ENCODE data around the gene SPIN3. TPM values are rescaled to one million over a fixed set of nuclear protein-coding genes. Genes with fewer than 3 reads are reported as not detected.
"Not testable (repeated sequence)": the region's sequence is repeated elsewhere in the genome, so short reads cannot be mapped to it uniquely, and the experiment has no call there.

Gene SPIN3
- polyA plus RNA-seq, result 10 to 100 TPM in 1 of 4 donors, 1 to 10 TPM in 2, under 1 TPM in 1; 0.89 to 20.9 (median 3.5) TPM
- long read RNA-seq, donor 1, full-length matches to known transcripts, result 9 of 9 reads
- long read RNA-seq, donor 1, partial matches to known transcripts, result 0 of 9 reads
- long read RNA-seq, donor 1, other reads (novel, unspliced or antisense), result 0 of 9 reads
- long read RNA-seq, donor 2, full-length matches to known transcripts, result 1 of 1 reads
- long read RNA-seq, donor 2, partial matches to known transcripts, result 0 of 1 reads
- long read RNA-seq, donor 2, other reads (novel, unspliced or antisense), result 0 of 1 reads
- long read RNA-seq, donor 3, full-length matches to known transcripts, result 8 of 8 reads
- long read RNA-seq, donor 3, partial matches to known transcripts, result 0 of 8 reads
- long read RNA-seq, donor 3, other reads (novel, unspliced or antisense), result 0 of 8 reads
- long read RNA-seq, donor 4, result 0 reads
- long read RNA-seq, donor 5, result 0 reads
- long read RNA-seq, donor 6, full-length matches to known transcripts, result 5 of 5 reads
- long read RNA-seq, donor 6, partial matches to known transcripts, result 0 of 5 reads
- long read RNA-seq, donor 6, other reads (novel, unspliced or antisense), result 0 of 5 reads
- long read RNA-seq, donor 7, full-length matches to known transcripts, result 4 of 4 reads
- long read RNA-seq, donor 7, partial matches to known transcripts, result 0 of 4 reads
- long read RNA-seq, donor 7, other reads (novel, unspliced or antisense), result 0 of 4 reads
- long read RNA-seq, donor 8, result 0 reads
- long read RNA-seq, donor 9, full-length matches to known transcripts, result 3 of 3 reads
- long read RNA-seq, donor 9, partial matches to known transcripts, result 0 of 3 reads
- long read RNA-seq, donor 9, other reads (novel, unspliced or antisense), result 0 of 3 reads
- long read RNA-seq, donor 10, full-length matches to known transcripts, result 14 of 14 reads
- long read RNA-seq, donor 10, partial matches to known transcripts, result 0 of 14 reads
- long read RNA-seq, donor 10, other reads (novel, unspliced or antisense), result 0 of 14 reads

- H3K9me3 ChIP-seq (ENCODE audit: control insufficient read depth in 2 of 2, insufficient read depth in 1 of 2, low read depth in 1 of 2, low read length in 1 of 2), result no peaks in the 10 kb centered on the region
- peak within 1 kb of the TSS; percentile 51 to 76 (median 67) for H3K4me3 ChIP-seq (ENCODE audit: low read depth in 1 of 3, low read length in 3 of 3)
- no peaks in the 10 kb centered on the region for H3K27me3 ChIP-seq (ENCODE audit: control insufficient read depth in 3 of 3, insufficient read depth in 3 of 3, low read length in 3 of 3)
- H3K36me3 ChIP-seq (ENCODE audit: control insufficient read depth in 3 of 3, insufficient read depth in 2 of 3, low read depth in 1 of 3, low read length in 3 of 3), result no peaks in the 10 kb centered on the region
- no peaks in the 10 kb centered on the region for H3K4me1 ChIP-seq (ENCODE audit: control insufficient read depth in 3 of 3, insufficient read depth in 2 of 3, low read depth in 1 of 3, low read length in 2 of 3)
- peak within 1 kb of the TSS; percentile 12 to 78 (median 72) for H3K27ac ChIP-seq (ENCODE audit: low read depth in 1 of 3, low read length in 2 of 3)
- 1 to 40% (median 5%) methylated on average over 29 to 38 of the region's 39 CpGs for WGBS, 3 donors
- FAIRE-seq, result no peak
- DNase-seq, result peak; percentile 70 to 89
Measured at GRCh38 chrX:56995271-56995994, at the start of gene SPIN3. Gene SPIN3 (minus strand): TSS chrX:56995541. CDS start chrX:56994947, 594 bp downstream.

DNA sequence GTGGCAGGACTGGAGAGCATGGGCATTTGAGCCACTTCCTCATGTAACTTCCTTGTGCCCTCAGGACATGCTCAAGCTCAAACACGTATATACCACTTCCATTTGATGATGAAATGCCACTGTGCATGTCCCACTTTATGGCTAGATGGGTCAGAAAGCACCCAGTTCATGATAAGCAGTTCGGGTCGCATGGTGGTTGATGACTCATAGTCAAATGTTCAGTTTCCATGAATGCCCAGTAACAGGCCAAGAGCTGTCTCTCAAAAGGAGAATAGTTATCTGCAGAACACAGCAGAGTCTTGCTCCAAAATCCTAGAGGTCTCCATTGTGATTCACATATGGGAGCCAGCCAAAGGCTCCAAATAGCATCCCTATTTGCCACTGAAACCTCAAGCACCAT is 48.9 kb upstream of the SPIN3 start:
- peaks cover 0 to 3% (median 0%) of the 10 kb centered on the region in 3 donors for H3K27me3 ChIP-seq (ENCODE audit: control insufficient read depth in 3 of 3, insufficient read depth in 3 of 3, low read length in 3 of 3)
- H3K4me1 ChIP-seq (ENCODE audit: control insufficient read depth in 3 of 3, insufficient read depth in 2 of 3, low read depth in 1 of 3, low read length in 2 of 3), result no peaks in the 10 kb centered on the region
- no peak overlapping the region for H3K4me3 ChIP-seq (ENCODE audit: low read depth in 1 of 3, low read length in 3 of 3)
- no peak for FAIRE-seq
- H3K27ac ChIP-seq (ENCODE audit: low read depth in 1 of 3, low read length in 2 of 3), result no peak overlapping the region
- 40 to 76% (median 52%) methylated on average over 3 of the region's 3 CpGs for WGBS, 3 donors
- H3K36me3 ChIP-seq (ENCODE audit: control insufficient read depth in 3 of 3, insufficient read depth in 2 of 3, low read depth in 1 of 3, low read length in 3 of 3), result no peaks in the 10 kb centered on the region
- DNase-seq, result no peak
- peaks cover 0 to 8% of the 10 kb centered on the region in 2 donors for H3K9me3 ChIP-seq (ENCODE audit: control insufficient read depth in 2 of 2, insufficient read depth in 1 of 2, low read depth in 1 of 2, low read length in 1 of 2)

DNA sequence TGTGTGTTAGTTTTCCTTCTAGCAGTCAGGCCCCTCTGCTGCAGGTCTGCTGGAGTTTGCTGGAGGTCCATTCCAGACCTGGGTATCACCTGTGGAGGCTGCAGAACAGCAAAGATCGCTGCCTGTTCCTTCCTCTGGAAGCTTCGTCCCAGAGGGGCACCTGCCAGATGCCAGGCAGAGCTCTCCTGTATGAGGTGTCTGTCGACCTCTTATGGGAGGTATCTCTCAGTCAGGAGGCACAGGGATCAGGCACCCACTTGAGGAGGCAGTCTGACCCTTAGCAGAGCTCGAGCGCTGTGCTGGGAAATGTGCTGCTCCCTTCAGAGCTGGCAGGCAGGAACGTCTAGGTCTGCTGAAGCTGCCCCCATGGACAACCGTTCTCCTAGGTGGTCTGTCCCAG is 41.9 kb upstream of the SPIN3 start:
- H3K4me1 ChIP-seq (ENCODE audit: control insufficient read depth in 3 of 3, insufficient read depth in 2 of 3, low read depth in 1 of 3, low read length in 2 of 3); H3K4me3 ChIP-seq (ENCODE audit: low read depth in 1 of 3, low read length in 3 of 3); H3K36me3 ChIP-seq (ENCODE audit: control insufficient read depth in 3 of 3, insufficient read depth in 2 of 3, low read depth in 1 of 3, low read length in 3 of 3); H3K27me3 ChIP-seq (ENCODE audit: control insufficient read depth in 3 of 3, insufficient read depth in 3 of 3, low read length in 3 of 3); H3K27ac ChIP-seq (ENCODE audit: low read depth in 1 of 3, low read length in 2 of 3); FAIRE-seq; DNase-seq: not testable (repeated sequence)
- WGBS, 3 donors, result 71 to 83% (median 78%) methylated on average over 7 of the region's 7 CpGs
- H3K9me3 ChIP-seq (ENCODE audit: control insufficient read depth in 2 of 2, insufficient read depth in 1 of 2, low read depth in 1 of 2, low read length in 1 of 2), result peaks cover 0 to 11% of the 10 kb centered on the region in 2 donors

GRCh38 chrX:56994375-56995270 is 718 bp downstream of the SPIN3 start:
- 19 to 54% (median 22%) methylated on average over 26 of the region's 26 CpGs for WGBS, 3 donors

GRCh38 chrX:56987741-56988140 is 7.6 kb downstream of the SPIN3 start:
- Histone ChIP-seq H3K4me3 (ENCODE audit: low read depth in 1 of 3, low read length in 3 of 3) (no peak overlapping the region), H3K27ac (ENCODE audit: low read depth in 1 of 3, low read length in 2 of 3) (no peak overlapping the region), H3K9me3 (ENCODE audit: control insufficient read depth in 2 of 2, insufficient read depth in 1 of 2, low read depth in 1 of 2, low read length in 1 of 2) (no peaks in the 10 kb centered on the region), H3K27me3 (ENCODE audit: control insufficient read depth in 3 of 3, insufficient read depth in 3 of 3, low read length in 3 of 3) (no peaks in the 10 kb centered on the region), H3K36me3 (ENCODE audit: control insufficient read depth in 3 of 3, insufficient read depth in 2 of 3, low read depth in 1 of 3, low read length in 3 of 3) (no peaks in the 10 kb centered on the region), H3K4me1 (ENCODE audit: control insufficient read depth in 3 of 3, insufficient read depth in 2 of 3, low read depth in 1 of 3, low read length in 2 of 3) (no peaks in the 10 kb centered on the region)
- no peak for FAIRE-seq
- DNase-seq, result no peak
- WGBS, 3 donors, result 67 to 90% (median 83%) methylated on average over 1 of the region's 1 CpG

More at GRCh38 chrX:56994375-56995270, 718 bp downstream of the SPIN3 start:
- no peaks in the 10 kb centered on the region for H3K27me3 ChIP-seq (ENCODE audit: control insufficient read depth in 3 of 3, insufficient read depth in 3 of 3, low read length in 3 of 3)
- H3K4me1 ChIP-seq (ENCODE audit: control insufficient read depth in 3 of 3, insufficient read depth in 2 of 3, low read depth in 1 of 3, low read length in 2 of 3), result no peaks in the 10 kb centered on the region
- H3K9me3 ChIP-seq (ENCODE audit: control insufficient read depth in 2 of 2, insufficient read depth in 1 of 2, low read depth in 1 of 2, low read length in 1 of 2), result no peaks in the 10 kb centered on the region
- no peak for DNase-seq
- no peak for FAIRE-seq
- H3K27ac ChIP-seq (ENCODE audit: low read depth in 1 of 3, low read length in 2 of 3), result peak overlapping the region in 2 of 3 donors; percentile 72 to 78
- H3K36me3 ChIP-seq (ENCODE audit: control insufficient read depth in 3 of 3, insufficient read depth in 2 of 3, low read depth in 1 of 3, low read length in 3 of 3), result no peaks in the 10 kb centered on the region
- H3K4me3 ChIP-seq (ENCODE audit: low read depth in 1 of 3, low read length in 3 of 3), result peak overlapping the region; percentile 51 to 76 (median 67)

DNA sequence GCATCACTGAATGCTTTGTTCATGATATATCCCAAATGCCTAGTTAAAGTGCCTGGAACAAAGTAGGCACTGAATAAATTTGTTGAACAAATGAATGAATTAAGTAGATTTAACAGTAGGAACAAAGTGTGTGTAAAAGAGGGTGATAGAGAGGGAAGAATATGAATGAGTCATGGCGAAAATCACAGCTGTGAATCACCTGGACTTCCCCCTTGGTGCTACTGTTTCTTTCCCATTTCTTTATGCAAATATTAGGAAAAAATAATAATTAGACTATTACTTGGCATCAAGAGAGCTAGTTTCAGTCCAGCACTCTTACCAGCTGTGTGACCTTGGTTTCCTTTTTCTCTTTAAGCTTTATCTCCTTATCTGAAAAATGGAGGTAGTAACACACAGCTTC is 9.2 kb downstream of the SPIN3 start:
- H3K27ac ChIP-seq (ENCODE audit: low read depth in 1 of 3, low read length in 2 of 3), result no peak overlapping the region
- no peaks in the 10 kb centered on the region for H3K27me3 ChIP-seq (ENCODE audit: control insufficient read depth in 3 of 3, insufficient read depth in 3 of 3, low read length in 3 of 3)
- peaks cover 0 to 2% (median 0%) of the 10 kb centered on the region in 3 donors for H3K36me3 ChIP-seq (ENCODE audit: control insufficient read depth in 3 of 3, insufficient read depth in 2 of 3, low read depth in 1 of 3, low read length in 3 of 3)
- no peaks in the 10 kb centered on the region for H3K4me1 ChIP-seq (ENCODE audit: control insufficient read depth in 3 of 3, insufficient read depth in 2 of 3, low read depth in 1 of 3, low read length in 2 of 3)
- FAIRE-seq (no peak), DNase-seq (no peak)
- no peaks in the 10 kb centered on the region for H3K9me3 ChIP-seq (ENCODE audit: control insufficient read depth in 2 of 2, insufficient read depth in 1 of 2, low read depth in 1 of 2, low read length in 1 of 2)
- 59 to 95% (median 89%) methylated on average over 1 of the region's 1 CpG for WGBS, 3 donors
- no peak overlapping the region for H3K4me3 ChIP-seq (ENCODE audit: low read depth in 1 of 3, low read length in 3 of 3)

DNA sequence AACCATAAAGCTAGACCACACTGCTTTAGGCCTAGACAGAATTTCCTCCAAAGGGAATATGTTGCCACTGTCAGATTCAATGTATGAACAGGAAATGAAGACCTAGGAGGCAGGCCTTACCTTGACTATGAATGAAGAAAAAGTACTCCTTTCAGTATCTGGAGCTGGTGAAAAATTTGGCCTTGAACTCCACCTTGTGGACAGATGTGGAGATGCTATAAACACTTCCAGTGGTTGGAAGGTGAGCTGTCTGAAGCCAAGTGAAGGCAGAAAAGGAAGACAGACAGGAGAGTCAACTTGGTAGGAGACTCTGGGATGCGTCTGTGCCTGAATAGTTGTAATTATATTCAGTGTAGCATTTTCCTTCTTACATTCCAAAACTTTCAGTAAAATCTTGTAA is 17.2 kb downstream of the SPIN3 start:
- H3K4me3 ChIP-seq (ENCODE audit: low read depth in 1 of 3, low read length in 3 of 3), result no peak overlapping the region
- no peaks in the 10 kb centered on the region for H3K4me1 ChIP-seq (ENCODE audit: control insufficient read depth in 3 of 3, insufficient read depth in 2 of 3, low read depth in 1 of 3, low read length in 2 of 3)
- no peak overlapping the region for H3K27ac ChIP-seq (ENCODE audit: low read depth in 1 of 3, low read length in 2 of 3)
- H3K27me3 ChIP-seq (ENCODE audit: control insufficient read depth in 3 of 3, insufficient read depth in 3 of 3, low read length in 3 of 3), result no peaks in the 10 kb centered on the region
- DNase-seq (peak; percentile 15 to 37), FAIRE-seq (no peak)
- no peaks in the 10 kb centered on the region for H3K9me3 ChIP-seq (ENCODE audit: control insufficient read depth in 2 of 2, insufficient read depth in 1 of 2, low read depth in 1 of 2, low read length in 1 of 2)
- peaks cover 0 to 2% (median 0%) of the 10 kb centered on the region in 3 donors for H3K36me3 ChIP-seq (ENCODE audit: control insufficient read depth in 3 of 3, insufficient read depth in 2 of 3, low read depth in 1 of 3, low read length in 3 of 3)
- 47 to 82% (median 67%) methylated on average over 1 of the region's 1 CpG for WGBS, 3 donors
